ENCODE results near the gene KIR2DL1.
"Not testable (repeated sequence)": the region's sequence is repeated elsewhere in the genome, so short reads cannot be mapped to it uniquely, and the experiment has no call there.

DNA sequence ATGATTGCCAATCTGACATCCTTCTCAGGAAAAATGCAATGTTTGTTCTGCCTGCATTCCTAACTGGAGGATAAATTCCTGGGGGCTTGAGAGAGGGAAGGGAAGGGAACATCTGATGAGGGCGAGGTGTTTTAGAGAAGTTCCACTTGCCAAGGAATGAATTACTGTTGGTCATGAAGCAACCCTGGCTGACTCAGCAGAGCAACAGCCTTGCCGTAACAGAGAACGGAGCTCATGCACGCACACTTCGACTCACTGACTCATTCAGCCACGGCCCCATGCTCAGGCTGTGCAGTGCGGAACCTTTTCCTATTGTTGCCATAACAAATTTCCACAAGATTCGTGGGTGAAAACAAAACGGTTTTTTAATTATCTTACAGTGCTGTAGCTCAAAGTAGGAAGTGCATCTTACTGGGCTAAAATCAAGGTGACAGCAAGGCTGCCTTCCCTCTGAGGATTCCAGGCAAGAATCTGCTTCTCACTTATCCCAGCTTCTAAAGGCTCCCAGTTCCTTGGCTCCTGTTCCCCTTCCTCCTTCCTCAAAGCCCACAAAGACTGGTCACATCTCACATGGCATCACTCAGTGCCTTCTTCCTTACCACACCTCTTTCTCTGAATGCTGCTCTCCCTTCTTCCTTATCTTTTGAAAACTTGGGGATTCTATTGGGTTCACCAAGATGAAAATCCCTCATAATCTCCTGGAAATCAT, 21.8 kb upstream of the KIR2DL1 start:
- TF ChIP-seq, protein P1, sequence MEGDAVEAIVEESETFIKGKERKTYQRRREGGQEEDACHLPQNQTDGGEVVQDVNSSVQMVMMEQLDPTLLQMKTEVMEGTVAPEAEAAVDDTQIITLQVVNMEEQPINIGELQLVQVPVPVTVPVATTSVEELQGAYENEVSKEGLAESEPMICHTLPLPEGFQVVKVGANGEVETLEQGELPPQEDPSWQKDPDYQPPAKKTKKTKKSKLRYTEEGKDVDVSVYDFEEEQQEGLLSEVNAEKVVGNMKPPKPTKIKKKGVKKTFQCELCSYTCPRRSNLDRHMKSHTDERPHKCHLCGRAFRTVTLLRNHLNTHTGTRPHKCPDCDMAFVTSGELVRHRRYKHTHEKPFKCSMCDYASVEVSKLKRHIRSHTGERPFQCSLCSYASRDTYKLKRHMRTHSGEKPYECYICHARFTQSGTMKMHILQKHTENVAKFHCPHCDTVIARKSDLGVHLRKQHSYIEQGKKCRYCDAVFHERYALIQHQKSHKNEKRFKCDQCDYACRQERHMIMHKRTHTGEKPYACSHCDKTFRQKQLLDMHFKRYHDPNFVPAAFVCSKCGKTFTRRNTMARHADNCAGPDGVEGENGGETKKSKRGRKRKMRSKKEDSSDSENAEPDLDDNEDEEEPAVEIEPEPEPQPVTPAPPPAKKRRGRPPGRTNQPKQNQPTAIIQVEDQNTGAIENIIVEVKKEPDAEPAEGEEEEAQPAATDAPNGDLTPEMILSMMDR (conservative IDR thresholded peaks at IDR 0.05; ENCODE audit: low read length), result not testable (repeated sequence)
- not testable (repeated sequence) for TF ChIP-seq EZH2phosphoT487 (IDR thresholded peaks at IDR 0.05; ENCODE audit: borderline replicate concordance)

All from Loucy (cell line).